Measurements from ENCODE around the gene FKBP6.
"Not testable (repeated sequence)": the region's sequence is repeated elsewhere in the genome, so short reads cannot be mapped to it uniquely, and the experiment has no call there.

FKBP6 gene

DNA sequence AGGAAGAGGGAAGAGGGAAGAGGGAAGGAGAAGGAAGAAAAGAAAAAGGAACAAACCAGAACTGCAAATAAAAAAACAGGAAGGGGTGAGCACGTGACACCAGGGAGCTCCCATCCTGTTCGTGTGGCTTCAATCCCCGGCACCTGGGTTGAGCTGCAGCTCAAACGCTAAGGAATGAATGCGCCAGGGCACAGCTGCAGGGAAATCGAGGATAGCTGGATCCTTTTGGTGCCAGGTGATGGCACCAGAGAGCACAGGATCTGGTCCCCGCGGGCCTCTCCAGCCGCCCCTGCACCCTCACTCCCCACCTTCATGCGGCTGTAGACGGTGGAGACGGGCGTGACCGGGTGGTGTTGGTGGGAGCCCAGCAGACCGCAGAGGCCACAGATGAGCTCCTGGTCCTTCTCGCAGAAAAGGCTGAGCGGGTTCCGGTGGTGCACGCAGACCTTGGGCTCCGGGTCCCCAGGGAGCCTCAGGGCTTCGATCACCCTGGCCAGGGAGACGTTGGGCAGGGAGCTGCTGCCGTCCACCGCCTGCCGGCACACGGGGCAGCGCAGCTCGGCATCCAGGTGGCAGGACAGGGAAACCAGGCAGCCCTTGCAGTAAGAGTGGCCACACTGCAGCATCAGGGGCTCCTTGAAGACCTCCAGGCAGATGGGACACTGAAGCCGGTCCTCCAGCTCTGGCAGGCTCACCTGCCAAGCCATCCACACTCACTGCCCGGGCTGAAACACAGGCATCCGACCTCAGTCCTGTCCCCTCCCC, 3.7 kb upstream of the FKBP6 start:
- DNase-seq (ENCODE audit: low read depth), result not testable (repeated sequence)

DNA sequence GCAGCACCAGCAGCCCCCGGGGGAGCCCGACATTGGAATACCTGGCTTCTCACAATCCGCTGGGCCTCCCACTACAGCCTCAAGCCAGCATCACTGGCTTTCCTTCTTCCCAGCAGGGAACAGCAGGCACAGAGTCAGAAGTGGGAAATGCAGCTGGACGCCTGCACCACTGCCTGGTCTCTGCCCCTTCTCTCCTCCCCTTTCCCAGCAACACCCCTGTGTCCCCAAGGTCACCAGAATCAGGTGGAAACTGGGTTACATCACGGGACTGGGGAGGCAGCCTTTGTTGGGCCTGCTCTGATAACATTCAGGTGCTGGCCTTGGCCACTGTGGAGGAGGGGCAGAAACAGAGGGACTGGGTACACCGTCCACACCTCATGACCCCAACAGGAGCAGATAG, 2.5 kb upstream of the FKBP6 start:
- DNase-seq (ENCODE audit: low read depth), result not testable (repeated sequence)

DNA sequence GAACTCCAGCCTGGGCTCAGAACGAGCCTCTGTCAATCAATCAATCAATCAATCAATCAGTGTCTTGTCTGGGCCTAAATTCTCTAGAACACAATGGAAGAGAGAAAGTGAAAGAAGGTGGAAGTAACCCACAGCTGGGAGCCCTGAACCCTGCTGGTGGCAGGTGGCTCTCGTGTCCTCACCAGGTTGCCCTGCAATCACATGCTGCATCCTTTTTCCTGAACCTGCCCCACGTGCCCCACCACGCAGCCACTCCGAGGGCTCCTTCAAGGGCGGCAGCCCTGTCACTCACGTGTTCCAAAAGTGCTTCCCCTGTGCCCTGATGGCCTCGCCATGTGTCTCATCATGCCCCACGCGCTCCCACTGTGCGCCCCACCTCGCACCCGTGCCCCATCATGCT, 512 bp upstream of the FKBP6 start:
- not testable (repeated sequence) for DNase-seq (ENCODE audit: low read depth)

DNA sequence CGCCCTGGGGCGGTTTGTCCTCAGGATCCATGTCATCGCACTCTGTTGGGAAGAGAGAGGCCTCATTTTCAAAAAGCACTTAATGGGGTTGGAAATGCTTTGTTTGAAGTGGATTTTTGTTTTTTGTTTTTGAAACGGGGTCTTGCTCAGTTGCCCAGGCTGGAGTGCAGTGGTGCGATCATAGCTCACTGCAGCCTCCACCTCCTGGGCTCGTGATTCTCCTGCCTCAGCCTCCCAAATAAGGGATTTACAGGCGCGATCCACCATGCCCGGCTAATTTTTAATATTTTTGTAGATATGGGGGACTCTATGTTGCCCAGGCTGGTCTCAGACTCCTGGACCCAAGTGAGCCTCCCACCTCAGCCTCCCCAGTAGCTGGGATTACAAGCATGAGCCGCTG, 735 bp downstream of the FKBP6 start:
- DNase-seq (ENCODE audit: low read depth), result no peak

DNA sequence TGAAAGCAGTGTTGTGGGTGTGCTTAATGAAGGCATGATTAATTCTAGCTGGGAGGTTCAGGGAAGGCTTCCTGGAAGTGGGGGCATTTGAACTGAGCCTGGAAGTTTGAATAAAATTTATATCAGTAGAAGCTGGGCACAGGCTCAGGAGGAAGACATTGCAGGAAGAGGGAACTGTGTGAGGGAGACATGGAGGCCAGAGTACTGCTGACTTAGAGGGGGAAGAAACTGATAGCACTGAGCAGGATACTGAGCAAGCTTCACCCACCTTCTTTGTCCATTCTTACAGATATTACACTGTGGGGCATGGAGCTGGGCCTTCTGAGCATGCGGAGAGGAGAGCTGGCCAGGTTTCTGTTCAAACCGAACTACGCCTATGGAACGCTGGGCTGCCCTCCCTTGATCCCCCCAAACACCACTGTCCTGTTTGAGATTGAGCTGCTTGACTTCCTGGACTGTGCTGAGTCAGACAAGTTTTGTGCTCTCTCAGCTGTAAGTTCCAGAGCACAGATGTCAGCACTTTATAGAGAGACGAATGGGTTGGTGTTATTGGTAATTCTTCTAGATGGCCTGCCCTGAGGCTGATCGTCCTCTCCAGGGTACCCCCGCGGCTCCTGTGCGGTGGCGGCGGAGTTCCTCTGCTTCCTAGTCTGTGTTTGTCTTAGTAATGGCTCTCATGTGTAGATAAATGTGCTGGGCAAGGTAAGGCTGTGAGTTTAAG, 2.1 kb downstream of the FKBP6 start:
- DNase-seq (ENCODE audit: low read depth), result no peak

DNA sequence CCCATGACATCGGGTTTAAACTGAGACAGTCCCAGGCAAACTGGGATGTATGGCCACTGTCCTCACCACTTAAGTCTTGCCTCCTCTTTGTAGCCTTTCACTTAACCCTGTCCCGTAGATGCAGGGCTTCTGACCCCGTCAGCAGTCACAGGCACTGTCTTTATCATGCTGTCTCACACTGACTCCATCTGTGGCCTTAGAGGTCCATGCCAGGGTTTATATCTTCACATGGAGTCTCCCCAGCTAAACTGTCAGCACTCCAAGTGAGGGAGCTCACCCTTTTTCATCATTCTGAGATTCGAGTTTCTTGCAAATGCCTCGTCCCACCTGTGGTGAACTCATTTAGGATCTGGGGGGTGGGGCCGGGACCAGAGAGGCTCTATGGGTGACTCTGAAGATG, 2.8 kb downstream of the FKBP6 start:
- DNase-seq (ENCODE audit: low read depth), result no peak

DNA sequence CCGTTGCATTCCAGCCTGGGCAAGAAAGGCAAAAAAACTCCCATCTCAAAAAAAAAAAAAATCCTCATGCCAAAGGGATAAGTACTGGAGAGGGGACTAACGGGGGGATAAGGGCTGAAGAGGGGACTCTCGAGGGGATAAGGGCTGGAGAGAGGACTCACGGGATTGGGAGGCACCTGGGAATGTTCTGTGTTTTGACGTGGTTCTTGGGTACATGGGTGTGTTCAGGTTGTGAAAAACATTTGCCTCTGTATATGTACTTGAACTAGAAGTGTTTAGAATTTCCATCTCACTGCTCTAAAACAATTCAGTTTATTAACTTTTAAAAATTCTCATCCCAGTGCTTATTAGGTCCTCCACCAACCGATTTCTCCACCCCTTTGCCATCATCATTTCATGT, 4.5 kb downstream of the FKBP6 start:
- no peak for DNase-seq (ENCODE audit: low read depth)

DNA sequence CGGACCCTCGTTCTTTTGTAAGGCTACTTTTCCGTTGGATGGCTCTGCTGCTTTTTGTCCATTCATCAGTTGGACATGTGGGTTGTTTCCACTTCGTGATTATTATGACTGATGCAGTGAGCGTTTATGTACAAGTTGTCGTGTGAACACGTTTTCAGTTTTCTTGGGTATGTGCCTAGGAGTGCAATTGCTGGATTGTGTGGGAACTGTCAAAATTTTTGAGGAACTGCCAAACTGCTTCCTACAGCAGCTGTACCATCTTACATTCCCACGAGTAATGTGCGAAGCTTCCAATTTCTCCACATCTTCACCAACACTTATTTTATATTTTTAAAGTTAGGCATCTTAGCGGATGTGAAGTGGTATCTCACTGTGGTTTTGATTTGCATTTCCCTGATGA, 10.4 kb downstream of the FKBP6 start:
- DNase-seq (ENCODE audit: low read depth), result no peak

DNA sequence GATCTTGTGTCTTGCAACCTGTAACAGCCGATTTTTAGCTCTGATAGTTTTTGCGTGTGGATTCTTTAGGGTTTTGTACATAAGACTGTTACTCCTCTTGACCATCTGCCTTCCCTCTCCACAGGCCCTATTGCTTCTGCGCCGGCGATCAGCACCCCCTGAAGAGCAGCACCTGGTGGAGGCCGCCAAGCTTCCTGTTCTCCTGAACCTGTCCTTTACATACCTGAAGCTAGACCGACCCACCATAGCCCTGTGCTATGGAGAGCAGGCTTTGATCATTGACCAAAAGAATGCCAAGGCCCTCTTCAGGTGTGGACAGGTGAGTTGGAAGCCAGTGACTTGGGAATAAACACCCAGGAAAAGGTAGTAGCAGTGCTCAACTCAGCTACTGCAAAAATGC, 12.6 kb downstream of the FKBP6 start:
- DNase-seq (ENCODE audit: low read depth), result no peak

DNA sequence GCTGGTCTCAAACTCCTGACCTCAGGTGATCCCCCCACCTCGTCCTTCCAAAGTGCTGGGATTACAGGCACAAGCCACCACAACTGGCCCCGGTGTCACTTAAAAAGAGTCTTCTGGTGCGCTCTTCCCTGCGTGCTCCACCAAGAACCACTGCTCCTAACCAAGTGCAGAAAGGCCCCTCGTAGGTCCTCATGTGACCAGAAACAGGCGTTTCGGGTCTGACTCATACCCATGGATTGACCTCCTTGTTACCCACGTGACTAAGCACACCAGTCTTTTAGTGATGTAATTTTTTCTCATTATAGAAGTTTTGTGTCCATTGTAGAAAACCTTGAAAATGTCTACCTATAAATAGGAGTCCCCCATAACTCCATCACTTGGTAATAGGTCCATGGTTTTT, 13.9 kb downstream of the FKBP6 start:
- peak; percentile 34 for DNase-seq (ENCODE audit: low read depth)

DNA sequence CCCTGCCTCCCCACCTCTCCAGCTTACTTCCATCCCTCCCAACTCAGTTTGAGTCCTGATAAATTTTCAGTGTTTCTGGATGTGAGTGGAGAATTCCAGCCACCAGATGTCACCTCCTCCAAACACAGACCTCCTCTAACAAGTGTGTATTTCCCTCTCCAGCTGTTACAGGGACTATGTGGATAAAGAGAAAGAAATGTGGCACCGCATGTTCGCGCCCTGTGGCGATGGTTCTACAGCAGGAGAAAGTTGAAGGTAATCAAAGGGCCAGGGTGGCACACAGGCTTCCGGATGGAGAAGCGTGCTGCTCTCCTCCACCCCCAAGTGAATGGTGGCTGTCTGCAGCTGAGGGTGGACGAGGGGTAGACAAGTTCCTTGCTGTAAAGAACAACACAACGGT, 14.7 kb downstream of the FKBP6 start:
- DNase-seq (ENCODE audit: low read depth), result no peak

DNA sequence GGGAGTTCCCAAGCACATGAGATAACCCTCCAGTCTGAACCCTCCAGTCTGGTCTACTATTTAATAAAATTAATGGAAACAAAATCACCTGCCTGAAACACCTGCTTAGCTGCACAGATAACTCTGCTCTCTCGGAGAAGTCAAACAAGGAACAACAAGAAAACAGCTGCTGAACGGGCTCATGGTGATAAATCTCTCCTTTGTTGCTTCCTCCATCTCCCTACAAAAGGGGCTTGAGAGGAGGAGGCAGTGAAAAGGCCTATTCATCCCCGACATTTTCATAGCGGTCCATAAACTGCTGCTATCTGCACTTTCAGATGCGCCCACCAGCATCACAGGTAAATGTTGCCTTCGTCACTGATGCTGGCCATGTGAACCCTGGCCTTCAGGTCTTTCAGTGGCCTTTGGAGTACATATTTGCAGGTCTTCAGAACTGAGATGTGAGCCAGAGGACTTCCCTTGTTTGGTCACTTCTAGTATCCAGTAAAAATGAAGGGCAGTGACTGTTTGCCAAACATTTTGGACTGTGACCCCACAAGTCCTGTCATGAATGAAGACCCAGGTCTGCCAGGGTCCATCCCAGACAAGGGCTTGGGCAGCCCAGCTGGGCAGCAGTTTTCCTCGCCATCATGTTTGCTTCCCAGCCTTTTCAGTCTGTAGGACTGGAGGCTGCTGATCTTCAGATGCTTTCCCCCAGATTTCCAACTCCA, 15.9 kb downstream of the FKBP6 start:
- no peak for DNase-seq (ENCODE audit: low read depth)

DNA sequence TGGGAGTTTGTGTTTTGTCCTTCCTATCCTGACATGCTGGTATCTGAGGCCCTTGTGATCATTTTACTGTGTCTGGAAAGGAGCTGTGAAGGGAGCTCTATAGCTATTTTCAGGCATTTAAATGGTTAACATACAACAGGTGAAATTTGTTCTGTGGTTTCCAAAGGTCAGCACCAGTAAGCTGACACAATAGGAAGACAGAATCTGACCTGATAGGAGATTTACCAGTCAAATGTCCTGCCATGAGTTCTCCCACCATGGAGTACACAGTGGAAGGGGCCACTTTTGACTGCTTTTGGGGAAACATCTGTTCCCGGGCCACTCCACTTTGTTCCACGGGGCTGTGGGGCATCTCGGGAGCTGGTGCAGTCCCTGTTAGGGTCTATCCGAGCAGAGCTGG, 17.6 kb downstream of the FKBP6 start:
- no peak for DNase-seq (ENCODE audit: low read depth)

DNA sequence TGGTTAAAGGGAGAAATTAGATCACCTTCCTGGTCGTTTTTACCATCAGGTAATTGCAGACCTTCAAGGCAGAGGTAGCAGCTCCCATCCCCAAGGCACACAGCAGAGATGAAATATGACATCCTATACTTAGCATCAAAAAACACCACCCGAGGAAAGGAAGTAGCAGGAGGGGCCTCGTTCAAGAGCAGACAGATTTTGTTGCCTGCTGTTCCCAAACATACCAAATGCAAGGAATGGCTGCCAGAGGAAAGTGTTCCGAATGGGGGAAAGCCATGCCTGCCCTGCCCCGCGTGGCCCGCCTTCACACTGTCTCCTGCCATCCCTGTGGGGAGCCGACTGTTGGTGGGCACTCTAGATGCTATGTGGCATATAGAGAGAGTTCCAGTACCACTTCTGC, 18.0 kb downstream of the FKBP6 start:
- no peak for DNase-seq (ENCODE audit: low read depth)

DNA sequence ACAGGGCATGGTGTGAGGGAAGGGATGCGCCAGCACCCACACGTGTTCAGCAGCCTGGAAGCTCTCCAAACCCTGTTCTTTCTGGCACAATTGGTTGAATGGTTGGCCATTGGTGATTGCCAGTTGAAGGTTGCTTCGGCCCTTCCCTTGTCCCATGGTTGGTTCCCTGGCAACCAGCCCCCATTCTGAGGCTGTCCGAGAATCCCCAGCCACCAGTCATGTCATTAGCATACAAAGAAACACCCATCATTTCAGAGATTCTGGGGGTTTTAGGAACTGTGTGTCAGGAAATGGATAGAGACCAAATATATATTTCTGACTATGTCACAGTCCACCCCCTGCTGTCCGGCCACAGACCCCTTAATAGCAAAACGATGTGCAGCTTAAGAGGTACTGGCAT, 21.8 kb downstream of the FKBP6 start:
- DNase-seq (ENCODE audit: low read depth), result no peak

DNA sequence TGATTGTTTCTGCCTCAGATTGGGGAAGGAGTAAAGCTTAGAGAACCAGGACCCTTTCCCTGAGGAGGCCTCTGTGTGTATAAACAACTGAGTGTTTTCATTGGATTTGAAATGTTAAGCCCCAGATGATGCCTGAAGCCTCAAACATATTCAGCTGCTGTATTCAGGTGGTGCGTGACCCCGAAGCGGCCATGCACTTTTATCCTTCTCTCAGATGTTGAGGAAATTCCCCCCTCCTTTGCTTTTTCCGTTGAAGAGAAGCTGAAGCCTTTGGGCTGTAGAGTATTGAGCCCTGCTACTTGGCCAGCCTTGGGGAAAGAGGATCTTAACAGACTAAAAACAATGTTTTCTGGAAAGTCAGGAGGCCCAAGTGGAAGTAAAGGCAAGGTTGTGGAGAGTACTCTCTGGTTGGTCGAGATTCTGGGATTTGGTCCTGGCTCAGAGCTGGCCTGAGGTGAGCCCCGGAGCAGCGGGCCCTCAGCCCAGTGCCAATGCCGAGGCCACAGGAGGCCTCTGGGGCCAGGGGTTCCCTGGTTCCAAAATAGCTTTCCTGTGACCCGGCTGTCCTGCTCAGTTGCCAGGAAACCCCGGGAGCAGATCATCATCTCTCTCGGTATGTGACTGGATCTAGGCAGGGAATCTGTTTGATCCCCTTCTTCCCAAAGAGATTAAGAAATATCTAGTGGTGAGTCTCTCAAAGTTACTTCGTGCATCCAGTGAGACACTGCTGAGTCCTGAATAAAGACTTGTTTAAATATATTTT, 22.5 kb downstream of the FKBP6 start:
- DNase-seq (ENCODE audit: low read depth), result no peak

DNA sequence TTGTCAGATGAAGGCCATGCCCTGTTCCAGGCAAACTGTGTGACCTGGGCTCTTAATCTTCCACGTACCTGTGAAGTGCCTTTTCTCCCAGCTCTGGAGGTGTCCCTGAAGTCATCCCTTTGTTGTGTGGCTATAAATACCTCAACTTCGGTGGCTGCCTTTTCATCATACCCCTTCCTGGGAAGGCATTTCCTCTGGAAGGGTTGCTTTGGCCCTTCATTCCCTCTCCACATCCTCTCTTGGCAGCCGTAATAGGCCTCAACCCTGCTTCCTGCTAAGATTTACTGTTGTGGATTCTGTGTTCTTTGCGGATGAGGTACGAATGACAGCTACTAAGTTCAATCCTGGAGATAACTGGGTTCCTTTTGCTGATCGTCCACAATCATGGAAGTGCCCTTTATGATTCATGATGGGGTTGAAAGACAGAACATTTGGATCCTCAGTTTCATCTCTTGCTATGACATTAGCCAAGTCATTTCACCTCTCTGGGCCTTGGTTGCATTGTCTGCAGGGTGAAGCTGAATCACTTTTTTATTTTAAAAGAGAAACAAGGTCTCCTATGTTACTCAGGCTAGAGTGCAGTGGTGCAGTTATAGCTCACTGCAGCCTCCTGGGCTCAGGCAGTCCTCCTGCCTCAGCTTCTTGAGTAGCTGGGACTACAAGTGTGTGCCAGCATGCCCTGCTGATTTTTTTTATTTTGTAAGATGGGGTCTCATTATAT, 23.6 kb downstream of the FKBP6 start:
- DNase-seq (ENCODE audit: low read depth), result no peak

DNA sequence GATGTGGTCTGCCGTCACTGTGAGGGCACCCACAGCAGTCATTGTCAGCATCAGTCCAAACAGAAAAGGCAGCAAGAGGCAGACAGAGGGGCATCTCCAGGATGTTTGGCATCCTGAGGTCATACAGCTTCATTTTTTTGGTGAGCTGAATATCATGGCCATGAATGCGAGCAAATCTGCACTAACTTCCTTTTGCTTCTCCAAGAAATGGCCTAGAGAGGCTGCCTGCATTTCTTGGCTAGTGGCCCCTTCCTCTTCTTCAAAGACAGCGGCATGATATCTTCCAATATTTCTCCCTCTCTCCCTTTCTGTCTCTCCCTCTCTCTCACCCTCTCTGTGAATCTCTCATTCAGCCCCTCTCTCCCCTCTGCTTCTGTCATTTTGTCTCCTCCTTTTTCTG, 24.8 kb downstream of the FKBP6 start:
- no peak for DNase-seq (ENCODE audit: low read depth)

DNA sequence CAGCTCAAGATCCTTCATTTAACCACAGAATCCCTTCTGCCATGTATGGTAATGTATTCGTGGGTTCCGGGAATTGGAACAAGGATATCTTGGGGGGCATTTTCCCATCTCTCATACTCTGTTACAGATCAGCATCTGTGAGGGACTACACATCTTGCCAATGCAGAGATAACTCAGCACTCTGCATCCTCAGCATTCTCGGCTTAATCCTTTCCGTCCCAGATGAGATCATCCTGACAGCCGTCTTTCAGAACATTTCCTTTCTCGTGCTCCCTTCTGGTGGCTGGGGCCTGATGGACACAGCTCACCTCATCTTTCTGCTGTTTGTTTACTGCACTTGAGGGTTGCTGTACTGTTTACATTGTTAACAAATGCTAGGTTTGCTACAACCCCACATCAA, 25.3 kb downstream of the FKBP6 start:
- no peak for DNase-seq (ENCODE audit: low read depth)

DNA sequence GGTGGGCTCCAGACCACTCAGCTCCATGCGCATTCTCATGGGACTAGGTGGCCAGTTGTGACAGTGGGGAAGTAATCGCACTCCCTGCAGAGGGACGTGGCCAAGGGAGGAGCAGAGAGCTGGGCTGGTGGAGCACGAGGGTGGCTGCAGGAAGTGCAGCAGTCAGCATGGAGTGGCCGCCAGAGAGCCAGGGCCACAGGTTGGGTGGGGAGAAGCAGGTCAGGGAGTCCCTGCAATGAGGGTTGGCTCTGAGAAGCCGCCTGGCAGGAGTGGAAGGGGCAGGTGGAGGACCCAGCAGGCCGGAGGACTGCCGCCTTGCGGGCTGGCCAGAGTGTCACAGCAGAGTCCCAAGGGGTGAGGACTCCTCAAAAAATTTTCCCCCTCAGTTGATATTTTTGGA, 26.2 kb downstream of the FKBP6 start:
- DNase-seq (ENCODE audit: low read depth), result no peak

DNA sequence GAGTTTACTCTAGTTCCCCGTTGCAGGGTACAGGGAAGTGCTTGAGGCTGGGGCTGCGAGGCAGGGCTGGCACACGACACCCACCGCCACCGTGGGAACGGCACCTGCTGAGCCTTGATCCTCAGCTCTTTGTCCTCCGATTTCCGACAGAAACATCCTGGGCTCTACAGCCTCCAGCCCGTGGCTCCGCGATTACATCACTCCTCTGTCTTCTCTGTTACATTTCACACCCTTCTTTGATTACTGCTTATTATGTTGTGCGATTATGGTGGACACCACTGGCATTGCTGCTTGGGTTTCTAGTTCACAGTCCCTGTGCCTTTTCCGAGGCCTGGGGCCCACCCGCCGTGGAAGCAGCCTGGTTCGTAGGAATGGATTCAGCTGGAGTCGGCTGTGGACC, 26.9 kb downstream of the FKBP6 start:
- no peak for DNase-seq (ENCODE audit: low read depth)

DNA sequence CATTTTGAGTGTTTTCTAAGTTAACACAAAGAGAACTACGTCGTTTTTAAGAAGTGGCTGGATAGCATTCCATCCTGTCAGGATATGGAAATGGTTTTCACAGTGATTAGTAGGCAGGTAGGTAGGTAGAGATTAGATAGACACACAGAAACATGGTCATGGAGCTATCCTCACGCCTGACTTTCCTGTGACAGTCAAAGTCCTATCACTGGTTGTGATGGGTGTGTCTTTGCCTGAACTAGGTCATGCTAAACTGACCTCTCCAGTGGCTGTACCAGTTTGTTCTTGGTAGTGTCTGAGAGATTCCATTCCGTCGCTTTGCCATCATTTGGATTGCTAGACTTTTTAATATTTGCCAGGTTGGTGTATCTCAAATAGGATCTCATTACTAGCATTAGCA, 28.2 kb downstream of the FKBP6 start:
- no peak for DNase-seq (ENCODE audit: low read depth)

All from HS-27A (cell line).